H1 (cell line): Measurements from ENCODE around the gene CHST1. TPM values are rescaled to one million over a fixed set of nuclear protein-coding genes. Genes with fewer than 3 reads are reported as not detected.

Experiments
- CEBPB ChIP-seq: IDR thresholded peaks from 2 replicates; pipeline ENCODE4 v1.6.1; 2012; ENCODE audit warnings: low read depth, low read length
- polyA plus RNA-seq, 7 experiments: library from polyadenylated mRNA; depleted of rRNA in 3 of 7; stranded (reverse) in 5 of 7; unstranded in 2 of 7; fragments of >200 nt in 5 of 7; fragments of 200-250 nt in 2 of 7; gene quantifications; 1 replicate in 5 of 7; 2 replicates in 1 of 7; 4 replicates in 1 of 7; pipeline versions ENCODE4 v1.2.1 to v1.2.3, GENCODE V29; 2011 to 2013; ENCODE audit warnings: missing spikeins in 2 of 7, mixed read lengths in 2 of 7
- total RNA-seq: library from RNA; stranded (reverse); fragmentation: NEBNext Ultra II Directional; extraction: Animal tissue kit (Norgen Biotek cat#: 25700); gene quantifications from 2 replicates; pipeline ENCODE4 v1.2.1, GENCODE V29; 2021
- TF ChIP-seq, protein P1 (sequence below): fragments of 300-600 bp; sonication (generic); IDR thresholded peaks from 2 replicates; pipeline ENCODE4 v1.7.1; 2012; ENCODE audit warnings: low read length, moderate library complexity, mild to moderate bottlenecking, inconsistent platforms; ENCODE audit not compliant: insufficient replicate concordance

CHST1 gene
- total and polyA plus RNA-seq, 2 of the 8 experiments (the other 6 are each of a cell fraction or from before 2014, with no cell fraction given), result 1.6 to 3.8 TPM

DNA sequence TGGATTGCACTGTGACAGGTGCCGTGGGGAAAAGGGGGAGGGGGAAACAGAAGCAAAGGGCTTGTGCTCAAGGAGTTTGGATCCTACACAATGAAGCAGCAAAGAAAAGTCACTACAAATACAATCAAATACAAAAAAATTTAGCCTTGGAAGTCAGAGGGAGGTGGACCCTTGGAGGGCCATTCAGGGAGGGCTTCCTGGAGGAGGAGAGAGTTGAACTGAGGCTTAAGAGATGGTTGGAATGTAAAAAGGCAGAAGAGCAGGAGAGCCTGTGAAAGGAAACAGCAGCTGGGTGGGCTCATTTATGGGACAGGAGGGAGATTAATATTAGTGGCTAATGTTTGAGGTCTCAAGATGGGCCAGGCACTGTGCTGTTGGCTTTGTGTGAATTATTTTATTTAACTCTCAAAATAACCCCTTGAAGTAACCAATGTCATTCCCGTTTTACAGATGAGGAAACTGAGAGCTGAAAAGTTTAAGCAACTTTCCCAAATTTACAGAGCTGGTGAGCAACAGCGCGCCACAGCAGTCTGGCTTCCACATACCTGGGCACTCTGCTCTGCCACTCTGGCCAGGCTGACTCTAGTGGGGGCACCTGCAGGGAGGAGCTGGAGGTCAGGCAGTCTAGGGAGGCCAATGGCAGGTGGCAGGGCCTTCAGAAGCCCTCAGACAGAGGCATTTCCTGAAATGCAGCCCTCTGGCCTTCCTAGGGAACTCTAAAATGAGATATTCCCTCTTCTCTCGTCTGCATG is 2.7 kb upstream of the CHST1 start (continued):
- TF ChIP-seq, protein P1, sequence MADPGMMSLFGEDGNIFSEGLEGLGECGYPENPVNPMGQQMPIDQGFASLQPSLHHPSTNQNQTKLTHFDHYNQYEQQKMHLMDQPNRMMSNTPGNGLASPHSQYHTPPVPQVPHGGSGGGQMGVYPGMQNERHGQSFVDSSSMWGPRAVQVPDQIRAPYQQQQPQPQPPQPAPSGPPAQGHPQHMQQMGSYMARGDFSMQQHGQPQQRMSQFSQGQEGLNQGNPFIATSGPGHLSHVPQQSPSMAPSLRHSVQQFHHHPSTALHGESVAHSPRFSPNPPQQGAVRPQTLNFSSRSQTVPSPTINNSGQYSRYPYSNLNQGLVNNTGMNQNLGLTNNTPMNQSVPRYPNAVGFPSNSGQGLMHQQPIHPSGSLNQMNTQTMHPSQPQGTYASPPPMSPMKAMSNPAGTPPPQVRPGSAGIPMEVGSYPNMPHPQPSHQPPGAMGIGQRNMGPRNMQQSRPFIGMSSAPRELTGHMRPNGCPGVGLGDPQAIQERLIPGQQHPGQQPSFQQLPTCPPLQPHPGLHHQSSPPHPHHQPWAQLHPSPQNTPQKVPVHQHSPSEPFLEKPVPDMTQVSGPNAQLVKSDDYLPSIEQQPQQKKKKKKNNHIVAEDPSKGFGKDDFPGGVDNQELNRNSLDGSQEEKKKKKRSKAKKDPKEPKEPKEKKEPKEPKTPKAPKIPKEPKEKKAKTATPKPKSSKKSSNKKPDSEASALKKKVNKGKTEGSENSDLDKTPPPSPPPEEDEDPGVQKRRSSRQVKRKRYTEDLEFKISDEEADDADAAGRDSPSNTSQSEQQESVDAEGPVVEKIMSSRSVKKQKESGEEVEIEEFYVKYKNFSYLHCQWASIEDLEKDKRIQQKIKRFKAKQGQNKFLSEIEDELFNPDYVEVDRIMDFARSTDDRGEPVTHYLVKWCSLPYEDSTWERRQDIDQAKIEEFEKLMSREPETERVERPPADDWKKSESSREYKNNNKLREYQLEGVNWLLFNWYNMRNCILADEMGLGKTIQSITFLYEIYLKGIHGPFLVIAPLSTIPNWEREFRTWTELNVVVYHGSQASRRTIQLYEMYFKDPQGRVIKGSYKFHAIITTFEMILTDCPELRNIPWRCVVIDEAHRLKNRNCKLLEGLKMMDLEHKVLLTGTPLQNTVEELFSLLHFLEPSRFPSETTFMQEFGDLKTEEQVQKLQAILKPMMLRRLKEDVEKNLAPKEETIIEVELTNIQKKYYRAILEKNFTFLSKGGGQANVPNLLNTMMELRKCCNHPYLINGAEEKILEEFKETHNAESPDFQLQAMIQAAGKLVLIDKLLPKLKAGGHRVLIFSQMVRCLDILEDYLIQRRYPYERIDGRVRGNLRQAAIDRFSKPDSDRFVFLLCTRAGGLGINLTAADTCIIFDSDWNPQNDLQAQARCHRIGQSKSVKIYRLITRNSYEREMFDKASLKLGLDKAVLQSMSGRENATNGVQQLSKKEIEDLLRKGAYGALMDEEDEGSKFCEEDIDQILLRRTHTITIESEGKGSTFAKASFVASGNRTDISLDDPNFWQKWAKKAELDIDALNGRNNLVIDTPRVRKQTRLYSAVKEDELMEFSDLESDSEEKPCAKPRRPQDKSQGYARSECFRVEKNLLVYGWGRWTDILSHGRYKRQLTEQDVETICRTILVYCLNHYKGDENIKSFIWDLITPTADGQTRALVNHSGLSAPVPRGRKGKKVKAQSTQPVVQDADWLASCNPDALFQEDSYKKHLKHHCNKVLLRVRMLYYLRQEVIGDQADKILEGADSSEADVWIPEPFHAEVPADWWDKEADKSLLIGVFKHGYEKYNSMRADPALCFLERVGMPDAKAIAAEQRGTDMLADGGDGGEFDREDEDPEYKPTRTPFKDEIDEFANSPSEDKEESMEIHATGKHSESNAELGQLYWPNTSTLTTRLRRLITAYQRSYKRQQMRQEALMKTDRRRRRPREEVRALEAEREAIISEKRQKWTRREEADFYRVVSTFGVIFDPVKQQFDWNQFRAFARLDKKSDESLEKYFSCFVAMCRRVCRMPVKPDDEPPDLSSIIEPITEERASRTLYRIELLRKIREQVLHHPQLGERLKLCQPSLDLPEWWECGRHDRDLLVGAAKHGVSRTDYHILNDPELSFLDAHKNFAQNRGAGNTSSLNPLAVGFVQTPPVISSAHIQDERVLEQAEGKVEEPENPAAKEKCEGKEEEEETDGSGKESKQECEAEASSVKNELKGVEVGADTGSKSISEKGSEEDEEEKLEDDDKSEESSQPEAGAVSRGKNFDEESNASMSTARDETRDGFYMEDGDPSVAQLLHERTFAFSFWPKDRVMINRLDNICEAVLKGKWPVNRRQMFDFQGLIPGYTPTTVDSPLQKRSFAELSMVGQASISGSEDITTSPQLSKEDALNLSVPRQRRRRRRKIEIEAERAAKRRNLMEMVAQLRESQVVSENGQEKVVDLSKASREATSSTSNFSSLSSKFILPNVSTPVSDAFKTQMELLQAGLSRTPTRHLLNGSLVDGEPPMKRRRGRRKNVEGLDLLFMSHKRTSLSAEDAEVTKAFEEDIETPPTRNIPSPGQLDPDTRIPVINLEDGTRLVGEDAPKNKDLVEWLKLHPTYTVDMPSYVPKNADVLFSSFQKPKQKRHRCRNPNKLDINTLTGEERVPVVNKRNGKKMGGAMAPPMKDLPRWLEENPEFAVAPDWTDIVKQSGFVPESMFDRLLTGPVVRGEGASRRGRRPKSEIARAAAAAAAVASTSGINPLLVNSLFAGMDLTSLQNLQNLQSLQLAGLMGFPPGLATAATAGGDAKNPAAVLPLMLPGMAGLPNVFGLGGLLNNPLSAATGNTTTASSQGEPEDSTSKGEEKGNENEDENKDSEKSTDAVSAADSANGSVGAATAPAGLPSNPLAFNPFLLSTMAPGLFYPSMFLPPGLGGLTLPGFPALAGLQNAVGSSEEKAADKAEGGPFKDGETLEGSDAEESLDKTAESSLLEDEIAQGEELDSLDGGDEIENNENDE, result no peak
- TF ChIP-seq CEBPB, result no peak
- TF ChIP-seq, all 59 proteins: peak for 0
